NCI-H345 treated with DMSO at 0.1 percent for 48 hours (cell line): Measurements from ENCODE around the gene RFT1.

Experiments used
- DNase-seq: peaks from one replicate; lab custom pipeline; 2025; ENCODE audit not compliant: unreplicated experiment; lab: John Stamatoyannopoulos, UW

Gene RFT1

GRCh38 chr3:53038679-53039375 lies 91.4 kb downstream of the RFT1 start:
- no peak for DNase-seq
